H1 (cell line): ENCODE results near the gene NMT1. TPM values are rescaled to one million over a fixed set of nuclear protein-coding genes. Genes with fewer than 3 reads are reported as not detected.

Experiments
- CTCF ChIA-PET: fragments of 300-600 bp; sonication (Branson Sonifier 250); formaldehyde crosslinking; loops from one replicate; lab custom pipeline; 2021; ENCODE audit not compliant: partially characterized antibody; lab: Charles Lee
- POLR2A ChIA-PET: fragments of 300-600 bp; sonication (Branson Sonifier 250); formaldehyde crosslinking; loops from one replicate; lab custom pipeline; 2021; ENCODE audit warnings: inconsistent platforms; ENCODE audit not compliant: partially characterized antibody; lab: Charles Lee
- DNase-seq, 2 experiments: peaks; one replicate each; pipeline versions ENCODE4 v3.0.0 to v3.0.0-alpha.2; 2010 to 2022; ENCODE audit warnings: low spot score in 2 of 2, low read depth in 1 of 2, mixed read lengths in 1 of 2
- FAIRE-seq: peaks from 2 replicates; lab custom pipeline; 2011; peaks lifted over from hg19 to GRCh38; lab: Jason Lieb, UNC
- H2AFZ ChIP-seq: 2 replicates; pipeline ENCODE4 v1.8.1; 2012; ENCODE audit warnings: low read length, inconsistent platforms
- H2AK5ac ChIP-seq: 2 replicates; pipeline ENCODE4 v1.6.1; 2013; ENCODE audit warnings: low read depth, low read length
- H2BK120ac ChIP-seq: replicated peaks from 2 replicates; pipeline ENCODE3; 2013; ENCODE audit warnings: low read depth, low read length, inconsistent platforms
- H2BK12ac ChIP-seq: 2 replicates; pipeline ENCODE4 v1.6.1; 2013; ENCODE audit warnings: low read depth, low read length
- H2BK15ac ChIP-seq: 2 replicates; pipeline ENCODE4 v1.6.1; 2013; ENCODE audit warnings: low read length
- H2BK20ac ChIP-seq: 2 replicates; pipeline ENCODE4 v1.6.1; 2013; ENCODE audit warnings: low read length
- H2BK5ac ChIP-seq: 2 replicates; pipeline ENCODE4 v1.6.1; 2013; ENCODE audit warnings: low read depth, low read length
- H3K14ac ChIP-seq: 2 replicates; pipeline ENCODE4 v1.6.1; 2013; ENCODE audit warnings: inconsistent platforms; ENCODE audit not compliant: insufficient read length
- H3K18ac ChIP-seq: 2 replicates; pipeline ENCODE4 v1.6.1; 2013; ENCODE audit warnings: low read length; ENCODE audit errors: extremely low read depth
- H3K23ac ChIP-seq: 2 replicates; pipeline ENCODE4 v1.6.1; 2013; ENCODE audit warnings: inconsistent platforms; ENCODE audit not compliant: insufficient read length
- H3K23me2 ChIP-seq: 2 replicates; pipeline ENCODE4 v1.6.1; 2013; ENCODE audit warnings: low read depth, low read length
- H3K27ac ChIP-seq: 2 replicates; pipeline ENCODE4 v1.6.1; 2011; ENCODE audit warnings: low read depth, low read length, inconsistent platforms
- H3K27me3 ChIP-seq, 4 experiments: replicated peaks in 1 of 4; 1 replicate in 1 of 4; 2 replicates in 3 of 4; pipeline versions ENCODE4 v1.6.1 to v1.8.1; 2011 to 2013; ENCODE audit warnings: low read length in 3 of 4, mild to moderate bottlenecking in 3 of 4, inconsistent platforms in 2 of 4, mixed read lengths in 2 of 4, moderate library complexity in 1 of 4; ENCODE audit not compliant: control insufficient read depth in 3 of 4, insufficient read depth in 3 of 4; ENCODE audit errors: extremely low read depth in 1 of 4
- H3K36me3 ChIP-seq, 4 experiments: 2 replicates each; pipeline versions ENCODE4 v1.6.1 to v1.8.1; 2011 to 2013; ENCODE audit warnings: mild to moderate bottlenecking in 4 of 4, low read length in 3 of 4, moderate library complexity in 2 of 4, control low read depth in 1 of 4, inconsistent platforms in 1 of 4; ENCODE audit not compliant: insufficient read depth in 4 of 4, control insufficient read depth in 2 of 4
- H3K4ac ChIP-seq: replicated peaks from 2 replicates; pipeline ENCODE3; 2013; ENCODE audit warnings: low read length, low read depth, mixed read lengths, inconsistent platforms; ENCODE audit not compliant: insufficient read length
- H3K4me1 ChIP-seq, 4 experiments: replicated peaks in 1 of 4; 1 replicate in 1 of 4; 2 replicates in 3 of 4; pipeline versions ENCODE4 v1.6.1 to v1.8.1; 2011 to 2013; ENCODE audit warnings: low read length in 3 of 4, inconsistent platforms in 2 of 4, mixed read lengths in 1 of 4; ENCODE audit not compliant: insufficient read depth in 4 of 4, control insufficient read depth in 3 of 4
- H3K4me2 ChIP-seq, 2 experiments: 2 replicates each; pipeline versions ENCODE4 v1.6.1 to v1.8.1; 2011 to 2013; ENCODE audit warnings: low read depth in 2 of 2, low read length in 2 of 2, control low read depth in 1 of 2, inconsistent platforms in 1 of 2, mild to moderate bottlenecking in 1 of 2; ENCODE audit not compliant: insufficient read depth in 1 of 2
- H3K4me3 ChIP-seq, 4 experiments: fragments of 200-600, 300-600 bp in 1 of 4; sonication (generic), shearing (Covaris generic), sonication (Bioruptor Twin) in 1 of 4; 2 replicates each; pipeline versions ENCODE4 v1.5.1 to v1.8.1; 2011 to 2016; ENCODE audit warnings: low read length in 4 of 4, low read depth in 3 of 4, control low read depth in 2 of 4, inconsistent platforms in 2 of 4, mild to moderate bottlenecking in 2 of 4, mixed read lengths in 1 of 4, moderate library complexity in 1 of 4; ENCODE audit not compliant: insufficient read depth in 2 of 4; ENCODE audit errors: extremely low read depth in 1 of 4
- H3K56ac ChIP-seq: replicated peaks from 2 replicates; pipeline ENCODE3; 2013; ENCODE audit warnings: low read depth, mild to moderate bottlenecking, mixed read lengths, low read length, inconsistent platforms; ENCODE audit not compliant: insufficient read length
- H3K79me1 ChIP-seq: 2 replicates; pipeline ENCODE4 v1.6.1; 2013; ENCODE audit warnings: low read depth, low read length, control low read depth
- H3K79me2 ChIP-seq, 2 experiments: 2 replicates each; pipeline versions ENCODE4 v1.6.1 to v1.8.1; 2012 to 2013; ENCODE audit warnings: low read length in 2 of 2, mild to moderate bottlenecking in 2 of 2, inconsistent platforms in 1 of 2; ENCODE audit not compliant: insufficient read depth in 2 of 2, control insufficient read depth in 1 of 2
- H3K9ac ChIP-seq, 4 experiments: replicated peaks in 1 of 4; 1 replicate in 1 of 4; 2 replicates in 3 of 4; pipeline versions ENCODE4 v1.6.1 to v1.8.1; 2011 to 2013; ENCODE audit warnings: low read depth in 3 of 4, low read length in 3 of 4, control low read depth in 2 of 4, mild to moderate bottlenecking in 2 of 4, moderate library complexity in 2 of 4, inconsistent platforms in 1 of 4; ENCODE audit errors: extremely low read depth in 1 of 4
- H3K9me3 ChIP-seq, 2 experiments: 2 replicates each; pipeline versions ENCODE4 v1.6.1 to v1.8.1; 2012 to 2013; ENCODE audit warnings: mild to moderate bottlenecking in 2 of 2, moderate library complexity in 2 of 2, control low read depth in 1 of 2, inconsistent platforms in 1 of 2, low read depth in 1 of 2, low read length in 1 of 2, mixed read lengths in 1 of 2; ENCODE audit not compliant: insufficient read depth in 2 of 2
- H4K20me1 ChIP-seq, 2 experiments: replicated peaks in 1 of 2; 2 replicates each; pipeline versions ENCODE3 to v1.8.1; 2011 to 2013; ENCODE audit warnings: inconsistent platforms in 2 of 2, low read length in 2 of 2, mild to moderate bottlenecking in 1 of 2; ENCODE audit not compliant: insufficient read depth in 2 of 2, control insufficient read depth in 1 of 2
- H4K5ac ChIP-seq: 2 replicates; pipeline ENCODE4 v1.6.1; 2013; ENCODE audit warnings: low read length, low read depth, mixed read lengths, inconsistent platforms; ENCODE audit not compliant: insufficient read length
- H4K8ac ChIP-seq: 2 replicates; pipeline ENCODE4 v1.8.0; 2013; ENCODE audit warnings: mild to moderate bottlenecking, moderate library complexity, low read length, inconsistent platforms; ENCODE audit not compliant: insufficient read depth; ENCODE audit errors: extremely low read depth
- H4K91ac ChIP-seq: replicated peaks from 2 replicates; pipeline ENCODE3; 2013; ENCODE audit warnings: low read length, mixed read lengths, inconsistent platforms; ENCODE audit not compliant: insufficient read length
- CTBP2 ChIP-seq: IDR thresholded peaks from 2 replicates; pipeline ENCODE4 v1.7.0; 2011; ENCODE audit warnings: borderline replicate concordance, mild to moderate bottlenecking, moderate library complexity, mixed read lengths, low read length; ENCODE audit not compliant: insufficient read depth, insufficient read length
- EGR1 ChIP-seq: IDR thresholded peaks from 2 replicates; pipeline ENCODE4 v1.6.1; 2011; ENCODE audit warnings: low read depth, low read length, borderline replicate concordance
- RAD21 ChIP-seq, 2 experiments: IDR thresholded peaks in 1 of 2; conservative IDR thresholded peaks in 1 of 2; 2 replicates each; pipeline ENCODE4 v1.6.1; 2011; ENCODE audit warnings: low read depth in 2 of 2, low read length in 2 of 2, improper control_type of control experiment in 1 of 2, inconsistent platforms in 1 of 2, mild to moderate bottlenecking in 1 of 2, moderate library complexity in 1 of 2
- RFX5 ChIP-seq: IDR thresholded peaks from 2 replicates; pipeline ENCODE4 v1.6.1; 2011; ENCODE audit warnings: low read depth, low read length, improper control_type of control experiment, borderline replicate concordance
- RNF2 ChIP-seq: fragments of 200-900, 300-1000 bp; sonication (generic); IDR thresholded peaks from 2 replicates; pipeline ENCODE4 v1.7.1; 2016; ENCODE audit warnings: borderline replicate concordance, low read depth, mild to moderate bottlenecking, antibody characterized with exemption, low read length; ENCODE audit not compliant: poor library complexity, severe bottlenecking; ENCODE audit errors: missing control alignments
- SIRT6 ChIP-seq: IDR thresholded peaks from one replicate; pipeline ENCODE4 v1.7.1; 2012; ENCODE audit warnings: low read length, inconsistent platforms
- WGBS, 2 experiments: shearing (Covaris generic) in 1 of 2; methylation state at CpG; one replicate each; pipeline versions ENCODE4 v1.1.6 to v1.1.7; 2013 to 2015; ENCODE audit warnings: low lambda C conversion rate in 2 of 2, mixed read lengths in 2 of 2, inconsistent platforms in 1 of 2, low coverage in 1 of 2, missing lambda C conversion rate in 1 of 2; ENCODE audit not compliant: insufficient replicate concordance in 2 of 2, insufficient coverage in 1 of 2, insufficient read length in 1 of 2; ENCODE audit errors: extremely low coverage in 1 of 2, missing lambda C conversion rate in 1 of 2; 5-methylcytosine and 5-hydroxymethylcytosine counted together
- polyA plus RNA-seq, 7 experiments: library from polyadenylated mRNA; depleted of rRNA in 3 of 7; stranded (reverse) in 5 of 7; unstranded in 2 of 7; fragments of >200 nt in 5 of 7; fragments of 200-250 nt in 2 of 7; gene quantifications; 1 replicate in 5 of 7; 2 replicates in 1 of 7; 4 replicates in 1 of 7; pipeline versions ENCODE4 v1.2.1 to v1.2.3, GENCODE V29; 2011 to 2013; ENCODE audit warnings: missing spikeins in 2 of 7, mixed read lengths in 2 of 7
- total RNA-seq: library from RNA; stranded (reverse); fragmentation: NEBNext Ultra II Directional; extraction: Animal tissue kit (Norgen Biotek cat#: 25700); gene quantifications from 2 replicates; pipeline ENCODE4 v1.2.1, GENCODE V29; 2021
- TF ChIP-seq, protein P1 (sequence below): IDR thresholded peaks from 2 replicates; pipeline ENCODE4 v1.6.1; 2011; ENCODE audit warnings: low read length, improper control_type of control experiment
- TF ChIP-seq, protein P2 (sequence below), 3 experiments: IDR thresholded peaks; 1 replicate in 2 of 3; 2 replicates in 1 of 3; pipeline versions ENCODE4 v1.5.1 to v1.6.1; 2011; ENCODE audit warnings: low read length in 3 of 3, mild to moderate bottlenecking in 3 of 3, inconsistent platforms in 2 of 3, low read depth in 1 of 3, moderate library complexity in 1 of 3; ENCODE audit not compliant: insufficient read depth in 1 of 3; ENCODE audit errors: control extremely low read depth in 1 of 3

NMT1 gene
- total and polyA plus RNA-seq, 2 of the 8 experiments (the other 6 are each of a cell fraction or from before 2014, with no cell fraction given): 42.9 to 149 TPM

DNA sequence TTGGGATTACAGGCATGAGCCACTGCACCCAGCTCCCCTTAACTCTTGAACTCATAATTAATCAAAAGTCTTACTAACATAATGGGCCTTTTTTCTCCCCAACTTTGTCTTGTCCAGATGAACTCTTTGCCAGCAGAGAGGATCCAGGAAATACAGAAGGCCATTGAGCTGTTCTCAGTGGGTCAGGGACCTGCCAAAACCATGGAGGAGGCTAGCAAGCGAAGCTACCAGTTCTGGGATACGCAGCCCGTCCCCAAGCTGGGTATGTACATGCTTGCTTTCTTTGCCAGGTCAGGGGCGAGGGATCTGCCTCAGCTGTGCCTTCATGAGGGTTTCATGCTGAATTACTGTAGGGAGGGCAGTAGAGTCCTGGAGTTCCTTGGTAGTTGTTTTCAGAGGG, 25.3 kb downstream of the NMT1 start:
- H3K23ac ChIP-seq: no peak overlapping the region
- no peak overlapping the region for H2BK5ac ChIP-seq
- no peaks in the 10 kb centered on the region for H3K79me2 ChIP-seq
- 97% methylated on average over 4 of the region's 4 CpGs; no CpG with 5 or more reads in 1 of the 2 experiments for WGBS, 2 experiments
- H3K9ac ChIP-seq: no peak overlapping the region
- H2BK12ac ChIP-seq: no peak overlapping the region
- peaks cover 25 to 69% (median 50%) of the 10 kb centered on the region in 4 experiments for H3K36me3 ChIP-seq
- FAIRE-seq (no peak), DNase-seq (no peak)
- no peak overlapping the region for H2BK15ac ChIP-seq
- no peaks in the 10 kb centered on the region for H3K9me3 ChIP-seq
- no peak overlapping the region; the same call in 1 of the 2 replicates for H4K8ac ChIP-seq
- no peaks in the 10 kb centered on the region for H3K27me3 ChIP-seq
- H2AFZ ChIP-seq: no peak overlapping the region
- H3K27ac ChIP-seq: no peak overlapping the region
- peaks cover 0 to 7% (median 0%) of the 10 kb centered on the region in 4 experiments; a peak in 3 of 7 replicates for H3K4me1 ChIP-seq
- H3K4me3 ChIP-seq: no peak overlapping the region
- H3K4ac ChIP-seq: no peak overlapping the region
- H3K18ac ChIP-seq: no peak overlapping the region
- no peak overlapping the region for H3K56ac ChIP-seq
- no peak overlapping the region for H4K5ac ChIP-seq
- H2AK5ac ChIP-seq: no peak overlapping the region
- no peak overlapping the region for H4K91ac ChIP-seq
- H3K4me2 ChIP-seq: no peak overlapping the region
- H3K79me1 ChIP-seq: no peaks in the 10 kb centered on the region; the same call in 1 of the 2 replicates
- H2BK20ac ChIP-seq: no peak overlapping the region
- ChIA-PET CTCF (interaction anchor here (1.0 to 3.7 kb wide), 5 partner anchors 10 to 49 kb away, joined by 3 to 19 read pairs (median 14); partner anchors contain the start of genes ACBD4 and PLCD3), POLR2A (interaction anchor here (0.7 to 1.4 kb wide), 2 partner anchors 12 to 17 kb away, joined by 3 to 4 read pairs; no protein-coding TSS in a partner anchor)
- no peak overlapping the region for H2BK120ac ChIP-seq
- no peak overlapping the region for H3K14ac ChIP-seq
- H4K20me1 ChIP-seq: peaks cover 2 to 12% of the 10 kb centered on the region in 2 experiments
- H3K23me2 ChIP-seq: no peaks in the 10 kb centered on the region; the same call in 1 of the 2 replicates
- TF ChIP-seq RAD21 (IDR thresholded peaks at IDR 0.05 in 1 of 2, conservative IDR thresholded peaks at IDR 0.05 in 1 of 2; ENCODE audit: low read depth in 2 of 2, low read length in 2 of 2) (no peak), RNF2 (no peak), EGR1 (no peak), RFX5 (no peak), CTBP2 (no peak), SIRT6 (no peak)
- TF ChIP-seq, protein P1, sequence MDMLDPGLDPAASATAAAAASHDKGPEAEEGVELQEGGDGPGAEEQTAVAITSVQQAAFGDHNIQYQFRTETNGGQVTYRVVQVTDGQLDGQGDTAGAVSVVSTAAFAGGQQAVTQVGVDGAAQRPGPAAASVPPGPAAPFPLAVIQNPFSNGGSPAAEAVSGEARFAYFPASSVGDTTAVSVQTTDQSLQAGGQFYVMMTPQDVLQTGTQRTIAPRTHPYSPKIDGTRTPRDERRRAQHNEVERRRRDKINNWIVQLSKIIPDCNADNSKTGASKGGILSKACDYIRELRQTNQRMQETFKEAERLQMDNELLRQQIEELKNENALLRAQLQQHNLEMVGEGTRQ: no peak
- TF ChIP-seq, protein P2, sequence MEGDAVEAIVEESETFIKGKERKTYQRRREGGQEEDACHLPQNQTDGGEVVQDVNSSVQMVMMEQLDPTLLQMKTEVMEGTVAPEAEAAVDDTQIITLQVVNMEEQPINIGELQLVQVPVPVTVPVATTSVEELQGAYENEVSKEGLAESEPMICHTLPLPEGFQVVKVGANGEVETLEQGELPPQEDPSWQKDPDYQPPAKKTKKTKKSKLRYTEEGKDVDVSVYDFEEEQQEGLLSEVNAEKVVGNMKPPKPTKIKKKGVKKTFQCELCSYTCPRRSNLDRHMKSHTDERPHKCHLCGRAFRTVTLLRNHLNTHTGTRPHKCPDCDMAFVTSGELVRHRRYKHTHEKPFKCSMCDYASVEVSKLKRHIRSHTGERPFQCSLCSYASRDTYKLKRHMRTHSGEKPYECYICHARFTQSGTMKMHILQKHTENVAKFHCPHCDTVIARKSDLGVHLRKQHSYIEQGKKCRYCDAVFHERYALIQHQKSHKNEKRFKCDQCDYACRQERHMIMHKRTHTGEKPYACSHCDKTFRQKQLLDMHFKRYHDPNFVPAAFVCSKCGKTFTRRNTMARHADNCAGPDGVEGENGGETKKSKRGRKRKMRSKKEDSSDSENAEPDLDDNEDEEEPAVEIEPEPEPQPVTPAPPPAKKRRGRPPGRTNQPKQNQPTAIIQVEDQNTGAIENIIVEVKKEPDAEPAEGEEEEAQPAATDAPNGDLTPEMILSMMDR (IDR thresholded peaks at IDR 0.05; ENCODE audit: control extremely low read depth in 1 of 3, insufficient read depth in 1 of 3, low read depth in 1 of 3, low read length in 3 of 3): no peak
